Measurements from ENCODE around the gene SMAD3.

SMAD3 gene

GRCh38 chr15:67036775-67037555 is 28.4 kb upstream of the SMAD3 start:
- no peak for DNase-seq

- no peak for DNase-seq
These were observed 27.7 kb upstream of the SMAD3 start for GRCh38 chr15:67037694-67038093.

GRCh38 chr15:67038736-67039135 is 26.7 kb upstream of the SMAD3 start:
- no peak for DNase-seq

GRCh38 chr15:67039384-67040075 is 25.9 kb upstream of the SMAD3 start:
- DNase-seq, result no peak

GRCh38 chr15:67040277-67040676 is 25.1 kb upstream of the SMAD3 start:
- DNase-seq, result no peak

GRCh38 chr15:67042551-67043142 is 22.8 kb upstream of the SMAD3 start:
- DNase-seq, result no peak

GRCh38 chr15:67043939-67044771 is 21.2 kb upstream of the SMAD3 start:
- peak; percentile 77 for DNase-seq

- DNase-seq, result no peak
These were observed 18.2 kb upstream of the SMAD3 start for GRCh38 chr15:67047149-67047661.

GRCh38 chr15:67048281-67049279 is 16.8 kb upstream of the SMAD3 start:
- DNase-seq, result no peak

GRCh38 chr15:67049351-67050044 is 15.9 kb upstream of the SMAD3 start:
- DNase-seq, result no peak

- no peak for DNase-seq
These were observed 15.3 kb upstream of the SMAD3 start for GRCh38 chr15:67050062-67050461.

GRCh38 chr15:67050522-67051087 is 14.8 kb upstream of the SMAD3 start:
- DNase-seq, result no peak

- no peak for DNase-seq
These were observed 14.0 kb upstream of the SMAD3 start for GRCh38 chr15:67051088-67052045.

GRCh38 chr15:67054676-67055075 is 10.7 kb upstream of the SMAD3 start:
- DNase-seq, result no peak

- DNase-seq, result peak; percentile 68
These were observed 6.3 kb upstream of the SMAD3 start for GRCh38 chr15:67059127-67059553.

- no peak for DNase-seq
These were observed 3.5 kb upstream of the SMAD3 start for GRCh38 chr15:67061811-67062368.

GRCh38 chr15:67062369-67062985 is 2.9 kb upstream of the SMAD3 start:
- no peak for DNase-seq

All from femur (tissue), 1 donor.